Stimulated activated CD8-positive, alpha-beta memory T cell treated with anti-CD3 and anti-CD28 coated beads, Interleukin-15, amount 100 ng/mL, for 24 hours (primary cell): Measurements from ENCODE around the gene BHLHE41.

Experiments used
- DNase-seq: peaks from one replicate; pipeline ENCODE4 v3.0.0-alpha.2; 2020; ENCODE audit warnings: low read depth

Gene BHLHE41

DNA sequence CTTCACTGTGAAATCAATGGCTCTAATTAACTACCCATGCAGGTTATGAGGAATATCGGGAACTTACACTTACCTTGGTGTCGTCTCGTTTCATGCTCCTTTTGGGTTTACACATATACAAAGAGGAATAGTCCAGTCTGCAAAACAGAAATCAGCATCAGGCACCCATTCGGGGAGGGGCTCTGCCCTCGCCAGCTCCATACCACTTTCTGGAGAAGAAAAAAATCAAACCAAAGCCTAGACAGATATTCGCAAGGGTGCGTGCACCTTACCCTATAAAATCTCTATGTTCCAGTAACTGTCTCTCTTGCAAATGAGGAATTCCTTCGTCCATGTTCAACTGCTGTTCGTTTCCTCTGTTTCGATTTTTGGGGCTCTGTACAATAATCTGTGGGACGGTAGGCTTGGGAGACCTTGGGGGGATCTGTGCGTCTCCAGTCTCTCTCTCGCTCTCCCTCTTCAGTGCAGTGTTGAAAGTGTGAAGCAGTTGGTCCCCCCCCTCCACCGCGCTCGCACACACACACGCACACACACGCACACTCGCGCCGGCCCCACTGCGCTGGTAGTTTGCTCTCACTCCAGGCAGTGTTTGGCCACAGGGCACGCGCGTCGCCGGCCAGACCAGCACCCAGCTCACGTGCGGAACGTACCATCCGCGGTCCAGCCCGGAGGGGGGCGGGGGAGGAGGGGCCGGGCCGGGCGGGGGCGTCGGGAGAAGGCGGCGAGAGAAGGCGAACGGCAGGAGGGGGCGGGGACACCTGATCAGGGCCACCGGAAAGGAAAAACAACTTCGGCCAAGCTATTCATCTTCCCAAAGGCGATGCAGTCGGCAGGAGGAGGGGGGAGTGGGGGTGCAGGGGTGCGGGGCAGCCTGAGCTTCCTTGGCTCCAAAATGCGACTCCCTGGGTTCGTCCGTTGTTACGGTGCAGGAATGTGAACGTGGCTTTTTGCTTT, at the start of gene BHLHE41:
BHLHE41 (minus strand) TSS at position 592 of the 954 bp plus-strand sequence; CDS start at position 334, 258 bp downstream.
- no peak for DNase-seq

DNA sequence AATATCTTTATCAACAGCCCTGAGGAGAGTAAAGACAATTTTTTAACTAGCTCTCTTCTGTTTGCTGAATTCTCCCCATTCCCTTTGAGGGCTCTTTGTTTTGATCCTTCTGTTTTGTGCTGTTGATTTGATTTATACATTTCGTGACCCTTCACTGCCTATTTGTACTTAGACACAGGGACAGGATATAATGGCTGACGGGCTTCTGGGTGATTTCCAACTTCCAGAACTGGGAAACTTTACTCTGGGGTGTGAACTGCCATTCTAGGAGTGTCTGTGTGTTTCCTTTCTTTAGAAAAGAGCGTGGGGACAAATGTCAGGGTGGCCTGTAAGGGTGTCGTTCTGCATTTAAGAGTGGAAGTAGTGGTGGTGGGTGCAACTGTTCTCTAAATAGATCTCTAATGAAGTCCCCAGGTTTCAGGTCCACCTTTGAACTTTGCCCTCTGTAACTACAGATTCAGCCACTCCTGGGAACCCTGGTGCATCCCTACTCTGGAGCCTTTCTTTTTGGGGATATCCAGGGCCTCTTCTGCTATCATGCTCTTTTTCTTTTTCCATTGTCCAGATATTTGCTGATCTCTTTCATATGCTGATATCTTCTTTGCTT, 48.2 kb upstream of the BHLHE41 start:
- no peak for DNase-seq

DNA sequence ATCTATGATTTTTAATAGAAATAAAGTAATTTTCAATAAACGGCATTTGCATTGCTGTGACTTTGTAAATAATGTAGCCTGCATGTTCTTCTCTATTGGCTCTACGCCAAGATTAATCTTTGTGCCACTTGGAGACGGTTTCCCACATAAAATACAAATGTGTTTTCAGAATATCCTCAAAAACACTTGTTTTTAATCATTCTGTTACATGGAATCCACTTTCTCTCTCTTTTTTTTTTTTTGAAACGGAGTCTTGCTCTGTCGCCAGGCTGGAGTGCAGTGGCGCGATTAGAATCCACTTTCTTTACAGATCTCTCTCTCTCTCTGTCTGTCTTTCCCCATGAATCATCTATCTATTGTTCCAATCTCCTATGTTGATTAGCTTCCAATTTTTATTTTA, 47.7 kb upstream of the BHLHE41 start:
- DNase-seq, result no peak

DNA sequence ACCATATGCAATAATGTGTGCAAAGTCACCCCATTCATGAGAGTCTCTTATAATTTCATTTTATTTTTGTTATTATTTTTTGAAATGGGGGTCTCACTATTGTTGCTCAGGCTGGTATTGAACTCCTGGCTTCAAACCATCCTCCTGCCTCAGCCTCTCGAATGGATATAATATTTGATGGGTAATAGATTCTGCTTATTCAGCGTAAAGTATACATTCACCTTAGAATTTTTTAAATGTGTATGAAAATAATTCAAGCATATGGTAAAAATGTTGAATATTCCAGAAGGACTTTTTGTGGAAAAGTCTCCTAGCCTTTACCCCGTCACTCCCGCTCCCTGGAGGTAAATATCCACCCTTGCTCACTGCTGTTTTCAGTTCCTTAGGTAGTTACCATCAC, 47.2 kb upstream of the BHLHE41 start:
- DNase-seq, result no peak

DNA sequence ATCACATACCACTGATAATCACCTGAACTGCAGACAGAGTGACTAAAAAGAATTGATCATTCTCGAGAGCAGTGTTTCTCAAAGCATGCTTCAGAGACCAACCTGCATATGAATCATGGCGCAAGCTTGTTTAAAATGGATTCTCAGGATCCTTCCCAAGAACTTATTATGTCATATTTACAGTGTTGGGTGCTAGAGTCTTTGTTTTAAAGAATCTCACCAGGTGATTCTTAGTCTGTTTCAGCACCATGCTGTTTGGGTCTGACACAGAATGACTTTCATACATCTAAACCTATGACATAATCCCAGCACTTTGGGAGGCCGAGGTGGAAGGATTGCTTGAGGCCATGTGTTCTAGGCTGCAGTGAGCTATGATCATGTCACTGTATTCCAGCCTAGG, 39.3 kb upstream of the BHLHE41 start:
- DNase-seq, result no peak

DNA sequence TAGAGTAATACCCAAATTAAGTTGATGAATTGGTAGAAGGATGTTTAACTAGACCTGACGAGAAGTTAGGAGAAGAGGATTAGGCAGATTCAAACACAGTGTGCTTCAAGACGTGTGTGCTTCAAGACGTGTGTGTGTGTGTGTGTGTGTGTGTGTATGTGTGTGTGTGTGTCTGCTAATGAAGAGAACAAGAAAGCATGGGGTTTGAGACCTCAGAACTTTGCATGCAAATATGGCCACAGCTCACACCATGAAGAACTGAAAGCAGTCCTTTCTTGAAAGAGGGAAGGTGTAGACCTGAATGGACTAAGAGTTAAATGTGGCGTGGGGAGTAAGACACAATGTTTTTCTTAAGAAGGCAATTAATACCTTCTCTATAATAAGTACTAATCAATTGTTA, 38.1 kb upstream of the BHLHE41 start:
- DNase-seq, result no peak

DNA sequence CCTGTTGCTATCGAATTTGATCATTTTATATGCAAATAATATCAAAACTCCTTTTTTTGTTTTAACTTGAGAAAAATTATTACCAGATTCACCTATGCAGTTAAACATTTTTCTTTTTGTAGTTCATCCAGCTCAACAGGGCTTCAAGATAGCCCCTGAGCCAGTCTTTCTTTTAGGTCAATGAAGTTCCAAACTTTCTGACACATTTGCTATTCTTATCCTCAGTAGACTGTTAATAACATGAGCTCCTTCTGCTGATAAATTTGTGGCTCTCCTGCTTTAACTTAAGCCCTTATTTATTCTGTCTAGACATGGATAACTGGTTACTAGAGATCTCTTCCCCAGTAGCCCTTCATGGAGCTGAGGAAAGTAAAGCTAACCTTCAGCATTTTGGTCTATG, 37.3 kb upstream of the BHLHE41 start:
- no peak for DNase-seq

DNA sequence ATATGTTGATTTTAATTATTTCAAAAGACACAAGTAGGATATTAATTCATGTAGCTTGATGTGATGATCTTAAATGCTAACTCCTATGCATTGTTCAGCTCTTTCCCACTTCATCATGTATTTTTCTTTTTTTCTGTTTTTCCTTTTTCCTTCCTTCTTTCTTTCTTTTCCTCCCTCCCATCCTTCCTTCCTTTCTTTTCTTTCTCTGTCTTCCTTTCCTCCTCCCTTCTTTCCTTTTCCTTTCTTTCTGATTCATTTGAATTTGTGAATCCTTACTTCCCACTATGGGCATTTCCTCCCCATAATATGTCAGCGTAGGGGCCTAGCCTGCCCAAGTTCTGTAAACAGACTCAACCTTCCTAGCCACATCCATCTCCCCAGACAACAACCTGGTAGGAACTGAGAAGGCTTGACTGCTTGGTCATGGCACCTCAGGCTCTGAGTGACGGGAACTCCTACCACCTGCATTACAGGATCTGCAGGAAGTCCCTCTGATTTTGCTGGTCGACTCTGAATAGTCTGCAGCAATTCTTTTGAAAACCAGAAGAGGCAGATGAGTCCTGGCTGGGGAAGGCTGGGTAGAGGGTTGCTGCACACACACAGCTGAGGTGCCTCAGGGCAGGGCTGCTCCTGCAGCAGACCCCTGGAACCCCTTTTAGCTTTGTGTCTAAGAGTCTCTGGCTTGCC, 33.4 kb upstream of the BHLHE41 start:
- no peak for DNase-seq

DNA sequence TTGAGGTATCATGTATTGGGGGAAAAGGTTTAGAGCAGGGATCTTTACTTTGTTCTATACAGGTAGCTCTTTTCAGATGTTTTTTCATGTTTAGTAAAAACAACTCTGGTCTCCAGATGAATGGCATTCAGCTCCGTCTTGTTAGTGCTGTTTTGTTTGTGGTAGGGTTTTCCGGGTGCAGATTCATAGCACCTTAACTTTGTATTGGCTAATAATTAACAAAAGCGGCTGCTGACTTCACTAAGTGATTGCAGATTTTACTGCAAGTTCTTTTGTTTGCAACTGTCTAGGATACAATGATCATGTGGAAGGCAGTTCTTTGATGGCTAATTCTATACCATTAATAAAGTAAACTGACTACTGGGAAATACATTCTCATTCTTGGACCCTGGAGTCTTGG, 32.2 kb upstream of the BHLHE41 start:
- no peak for DNase-seq

DNA sequence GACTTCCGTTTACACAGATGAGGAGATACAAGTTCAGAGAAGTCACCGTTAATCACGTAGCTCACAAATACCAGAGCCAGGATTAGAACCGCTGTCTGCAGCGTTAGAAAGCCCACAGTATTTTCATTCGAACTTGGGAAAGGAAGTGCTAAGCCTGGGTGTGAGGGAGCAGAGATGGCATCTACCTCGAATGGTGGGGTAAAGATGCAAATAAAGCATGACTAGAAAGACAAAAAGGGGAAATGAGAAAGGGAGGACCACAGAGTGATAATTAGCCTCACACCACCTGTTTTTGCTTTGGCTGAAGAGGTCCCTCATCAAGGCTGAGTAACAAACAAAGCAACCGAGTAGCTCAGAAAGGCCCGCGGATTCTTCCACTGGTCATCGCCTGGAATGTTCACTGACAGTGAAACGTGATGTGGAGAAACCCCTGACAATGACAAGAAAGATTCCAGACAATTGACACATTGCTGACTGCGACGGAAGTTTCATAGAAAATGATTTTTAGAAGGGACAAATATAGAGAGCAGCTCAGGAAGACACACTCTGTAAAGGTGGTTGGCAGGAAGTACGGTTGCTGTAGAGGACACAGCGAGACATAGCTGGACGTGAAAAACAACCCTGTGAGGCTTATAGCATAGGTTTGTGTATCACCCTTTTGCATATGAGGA, 31.5 kb upstream of the BHLHE41 start:
- DNase-seq, result no peak

DNA sequence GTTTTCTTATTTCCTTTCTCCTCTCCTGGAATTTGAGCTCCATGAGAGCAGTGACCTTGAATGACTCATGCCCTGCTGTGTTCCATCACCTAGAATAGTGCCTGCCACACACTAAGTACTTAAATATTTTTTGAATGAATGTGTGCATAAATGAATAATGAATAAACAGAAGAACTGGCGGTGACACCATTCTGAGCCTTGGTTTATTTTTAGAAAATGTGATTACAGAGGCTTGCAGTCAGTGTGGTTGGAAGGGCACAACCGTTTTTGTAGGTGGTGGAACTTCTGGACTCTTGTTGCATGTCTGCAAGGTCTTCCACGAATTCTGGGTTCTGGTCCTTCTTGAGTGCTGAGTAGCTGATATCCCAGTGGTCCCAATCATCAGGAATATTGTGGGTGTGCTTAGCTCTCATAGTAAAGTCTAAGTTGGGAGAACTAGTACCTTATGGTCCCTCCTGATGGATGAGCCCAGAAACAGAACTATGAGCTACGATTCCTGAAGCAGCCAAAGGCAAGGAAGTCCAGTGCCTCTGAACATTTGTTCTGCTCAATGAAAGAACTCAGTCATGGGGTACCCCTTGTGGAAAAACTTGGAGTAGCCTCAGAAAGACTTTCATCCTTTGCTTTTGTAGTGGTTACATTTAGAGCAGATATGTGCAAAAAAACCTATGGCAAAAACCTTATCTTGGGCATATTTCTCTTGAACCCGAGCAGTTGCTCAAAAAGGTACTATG, 28.8 kb upstream of the BHLHE41 start:
- DNase-seq, result no peak

DNA sequence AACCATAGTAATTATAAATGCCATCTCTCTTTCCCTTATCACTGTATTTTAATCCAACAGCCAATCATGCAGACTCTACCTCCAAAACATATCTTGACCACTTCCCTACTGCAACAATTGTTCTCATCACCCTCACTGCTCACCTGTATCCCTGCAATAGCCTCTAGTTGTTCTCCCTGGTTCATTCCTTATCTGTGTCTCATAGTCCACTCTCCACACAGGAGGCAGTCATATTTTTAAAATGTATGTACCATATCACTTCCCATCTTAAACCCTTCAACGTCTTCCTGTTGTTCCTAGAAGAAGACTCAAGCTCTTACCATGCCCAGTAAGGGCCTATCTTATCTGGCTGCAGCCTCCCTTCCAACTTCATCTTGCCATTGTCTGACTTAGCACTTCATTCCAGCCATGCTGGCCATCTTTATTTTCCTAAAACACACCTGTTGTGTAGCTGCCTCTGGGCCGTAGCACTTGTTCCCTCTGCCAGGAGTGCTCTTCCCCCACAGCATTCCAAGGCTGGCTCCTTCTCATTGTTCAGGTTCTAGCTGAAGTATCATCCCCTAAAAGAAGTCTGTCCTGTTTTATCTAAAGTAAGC, 27.8 kb upstream of the BHLHE41 start:
- no peak for DNase-seq

DNA sequence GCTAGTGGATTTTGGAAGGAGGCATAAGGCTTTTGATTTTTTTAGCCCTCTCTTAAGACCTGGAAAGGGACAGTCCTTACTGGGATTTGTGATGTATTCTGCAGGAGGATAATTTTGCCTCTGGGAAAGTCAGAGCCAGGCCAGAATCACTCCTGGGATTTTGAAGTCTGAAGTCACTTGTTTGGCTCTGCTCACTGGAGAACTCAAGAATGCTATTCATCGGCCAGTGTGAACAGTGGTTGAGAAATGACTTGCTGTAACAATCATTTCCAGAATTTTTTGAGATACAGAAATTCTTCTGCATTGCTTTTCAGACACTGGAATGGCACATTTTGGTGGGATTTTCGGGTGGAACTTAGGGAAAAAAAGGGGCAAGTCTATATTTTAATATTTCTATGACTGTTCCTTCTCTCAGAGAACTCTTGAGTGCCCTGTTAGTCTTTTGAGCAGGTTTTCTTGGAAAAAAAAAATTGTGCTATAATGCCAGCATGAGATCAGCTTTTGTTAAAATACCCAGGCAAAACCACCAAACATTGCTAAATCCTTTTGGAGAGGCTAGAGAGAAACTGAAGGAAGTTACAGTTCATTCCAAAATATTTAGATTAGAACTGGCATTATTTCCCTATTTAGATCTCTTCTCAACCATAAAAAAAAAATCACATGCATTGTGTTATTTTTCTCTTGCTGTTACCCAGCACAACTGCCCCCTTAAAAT, 26.1 kb upstream of the BHLHE41 start:
- DNase-seq, result no peak

DNA sequence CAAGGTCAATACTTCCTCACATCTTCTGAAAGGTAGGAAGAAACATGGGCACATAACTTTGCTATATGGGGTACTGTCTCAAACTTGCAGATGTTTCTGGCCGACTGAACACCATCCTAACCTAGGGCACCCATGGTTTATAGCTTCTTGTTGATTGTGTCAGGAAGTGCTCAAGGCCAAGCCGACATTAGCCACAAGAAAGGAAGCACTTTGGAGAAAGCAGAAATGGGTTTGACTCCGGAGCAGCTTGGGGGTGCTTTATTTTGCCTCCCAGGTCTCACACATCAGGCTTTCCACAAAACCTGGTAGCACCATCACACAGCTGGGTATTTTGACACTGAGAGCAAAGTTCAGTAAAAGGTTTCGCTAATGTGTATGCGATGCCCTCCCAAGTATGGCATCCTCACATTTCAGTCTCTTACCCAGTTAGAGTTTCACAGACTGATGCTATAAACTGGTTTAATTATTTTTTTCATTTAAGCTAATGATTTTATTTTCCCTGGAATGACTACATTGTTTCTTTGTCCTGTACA, 25.2 kb upstream of the BHLHE41 start:
- DNase-seq, result no peak

DNA sequence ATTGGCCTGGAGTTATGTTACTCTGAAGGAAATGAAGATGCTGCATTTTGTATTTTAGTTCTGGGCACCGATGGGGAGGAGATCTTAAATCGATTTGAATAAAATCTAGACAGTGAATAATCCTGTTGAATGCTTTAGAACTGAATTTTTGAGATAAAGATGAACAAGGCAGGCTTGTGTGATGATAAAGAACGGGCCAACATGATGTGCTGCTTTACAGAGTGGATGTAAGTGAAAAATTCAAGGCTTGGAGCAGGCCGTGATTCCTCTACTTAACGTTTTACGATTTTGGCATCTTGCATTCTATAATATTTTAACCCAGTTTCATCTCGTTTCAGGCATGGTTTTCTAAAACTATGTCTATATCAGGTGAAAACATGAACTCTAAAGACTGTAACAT, 23.5 kb upstream of the BHLHE41 start:
- DNase-seq, result no peak

DNA sequence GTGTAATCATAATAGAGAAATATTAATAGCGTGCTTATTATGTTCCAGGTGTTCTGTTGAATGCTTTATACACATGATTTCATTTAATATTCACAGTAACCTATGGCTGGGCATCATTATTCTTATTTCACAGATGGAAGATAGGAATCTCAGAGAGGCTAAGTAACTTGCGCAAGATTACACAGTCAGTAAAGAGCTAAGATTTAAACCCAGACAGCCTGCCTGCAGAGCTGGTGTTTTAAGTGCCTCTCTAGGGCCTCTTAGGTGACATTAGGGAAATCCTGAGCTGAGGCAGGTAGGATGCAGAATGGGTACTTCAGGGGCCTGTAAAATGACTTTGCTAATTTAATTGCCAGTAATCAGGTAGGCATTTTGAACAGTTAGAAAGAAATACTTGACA, 18.5 kb upstream of the BHLHE41 start:
- DNase-seq, result no peak

DNA sequence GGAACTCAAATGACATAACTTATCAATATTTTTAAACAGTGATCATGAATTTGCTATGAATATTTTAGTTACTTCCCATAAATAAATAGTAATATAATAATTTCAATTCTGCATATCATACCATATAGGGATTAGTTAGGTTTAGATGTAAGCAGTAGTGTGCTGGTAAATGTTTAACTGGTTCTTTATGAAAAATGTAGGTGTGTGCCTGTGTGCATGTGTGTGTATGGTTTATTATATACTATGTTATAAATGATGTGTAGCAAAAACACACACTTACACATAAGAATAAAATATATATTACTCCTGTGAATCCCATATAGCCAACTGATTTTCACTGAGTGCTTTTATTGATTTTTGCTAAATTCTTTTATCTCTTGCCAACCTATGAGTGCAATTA, 14.0 kb upstream of the BHLHE41 start:
- DNase-seq, result no peak

DNA sequence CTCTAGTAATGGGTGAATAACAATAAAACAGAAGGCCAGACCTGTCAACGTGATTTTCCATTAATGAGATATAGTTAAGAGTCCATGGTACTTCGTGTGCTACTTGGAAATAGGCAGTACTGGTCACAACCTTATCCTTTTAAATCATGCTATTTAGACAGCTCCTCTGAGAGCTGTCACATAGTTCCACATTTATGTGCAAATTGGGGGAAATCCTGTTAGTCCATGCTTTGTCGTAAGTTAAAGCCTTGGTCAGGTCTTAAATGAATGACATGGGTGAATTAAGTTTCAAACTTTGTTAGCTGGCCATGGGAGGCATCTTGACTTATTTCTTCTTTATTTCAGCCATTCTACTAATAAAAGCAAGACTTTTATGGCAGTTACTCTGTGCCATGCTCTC, 11.9 kb upstream of the BHLHE41 start:
- no peak for DNase-seq

DNA sequence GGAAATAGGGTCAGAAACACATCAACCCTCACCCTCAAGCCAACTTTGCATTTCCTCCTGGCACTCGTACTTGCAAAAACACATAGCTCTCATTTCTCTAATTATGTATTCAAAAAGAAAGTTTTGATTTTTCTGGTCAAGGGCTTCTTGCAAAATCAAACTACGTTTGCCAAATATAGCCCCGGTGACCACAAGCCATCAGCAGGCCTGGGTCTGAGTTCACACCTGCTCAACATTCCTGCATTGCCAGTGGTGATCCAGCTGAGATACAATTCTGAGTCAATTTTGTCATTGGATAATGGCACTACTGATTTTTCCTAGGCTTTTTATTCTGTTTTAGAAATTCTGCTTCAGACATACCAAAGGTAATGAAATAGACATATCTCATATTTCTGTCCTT, 10.7 kb upstream of the BHLHE41 start:
- no peak for DNase-seq

DNA sequence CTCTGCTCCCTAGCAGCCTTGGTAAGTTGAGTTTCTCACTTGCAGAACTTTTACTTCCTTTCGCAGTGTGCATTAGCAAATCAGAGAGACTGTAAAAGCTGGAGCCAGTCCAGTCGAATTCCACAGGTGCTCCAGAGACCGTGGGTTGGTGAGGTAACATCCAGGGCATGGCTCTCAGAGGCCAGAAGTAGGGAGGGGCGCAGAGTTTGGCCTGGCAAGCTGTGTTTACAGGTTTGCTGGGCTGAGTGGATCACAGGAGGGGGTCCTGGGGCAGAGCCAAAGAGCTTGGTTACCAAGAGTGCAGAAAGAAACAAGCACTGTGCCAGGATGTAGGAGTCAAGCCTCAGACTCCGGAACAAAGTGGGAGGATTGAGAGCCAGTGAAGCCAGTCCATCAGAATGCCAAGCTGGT, 10.2 kb upstream of the BHLHE41 start:
- no peak for DNase-seq
